Tibial nerve (tissue), 4 donors: ENCODE results near the gene PTPN3. TPM values are rescaled to one million over a fixed set of nuclear protein-coding genes. Genes with fewer than 3 reads are reported as not detected.

Experiments
- DNase-seq, 2 donors: peaks; one replicate each; pipeline ENCODE4 v3.0.0-alpha.2; 2019; ENCODE audit warnings: low spot score in 2 of 2
- H3K27ac ChIP-seq, 4 donors: fragments of 200-600 bp; sonication (generic) in 3 of 4; one replicate each; pipeline ENCODE4 v1.5.1; 2017 to 2019; ENCODE audit warnings: mild to moderate bottlenecking in 1 of 4
- H3K27me3 ChIP-seq, 2 donors: fragments of 200-600 bp; sonication (generic) in 1 of 2; one replicate each; pipeline versions ENCODE4 v1.5.1 to v1.6.0; 2017 to 2019
- H3K36me3 ChIP-seq, 3 donors: fragments of 200-600 bp; sonication (generic); one replicate each; pipeline ENCODE4 v1.5.1; 2018 to 2019
- H3K4me1 ChIP-seq, 4 donors: fragments of 200-600 bp; sonication (generic) in 3 of 4; one replicate each; pipeline ENCODE4 v1.5.1; 2017 to 2019
- H3K4me3 ChIP-seq, 4 donors: fragments of 200-600 bp; sonication (generic) in 3 of 4; one replicate each; pipeline ENCODE4 v1.5.1; 2017 to 2019; ENCODE audit warnings: mild to moderate bottlenecking in 1 of 4, moderate library complexity in 1 of 4
- H3K9me3 ChIP-seq, 4 donors: fragments of 200-600 bp; sonication (generic) in 3 of 4; one replicate each; pipeline ENCODE4 v1.5.1; 2017 to 2019
- EP300 ChIP-seq, 2 donors: sonication (generic); formaldehyde crosslinking; IDR thresholded peaks; one replicate each; pipeline ENCODE4 v1.6.1; 2017; ENCODE audit warnings: antibody characterized with exemption in 2 of 2, mild to moderate bottlenecking in 1 of 2
- POLR2A ChIP-seq, 2 donors: fragments of 450-650 bp; IDR thresholded peaks; one replicate each; pipeline ENCODE4 v1.6.1; 2017; ENCODE audit warnings: antibody characterized with exemption in 2 of 2, mild to moderate bottlenecking in 2 of 2, moderate library complexity in 2 of 2
- WGBS, 2 donors: methylation state at CpG; one replicate each; pipeline ENCODE4 v1.1.5; 2018; 5-methylcytosine and 5-hydroxymethylcytosine counted together
- total RNA-seq, 4 donors: library from RNA; depleted of rRNA; stranded (reverse); fragments of >200 nt; gene quantifications; one replicate each; pipeline ENCODE4 v1.1.0, GENCODE V29; 2016
- TF ChIP-seq, protein P1 (sequence below), 5 experiments: fragments of 200-600 bp in 3 of 5; fragments of 450-650 bp in 2 of 5; sonication (generic) in 3 of 5; IDR thresholded peaks; one replicate each; pipeline ENCODE4 v1.5.1; 2016 to 2019; ENCODE audit warnings: antibody characterized with exemption in 5 of 5, mild to moderate bottlenecking in 3 of 5, moderate library complexity in 2 of 5

The PTPN3 gene
- total RNA-seq, 4 donors from 2014 or later = 1.3 to 3.3 (median 1.8) TPM

DNA sequence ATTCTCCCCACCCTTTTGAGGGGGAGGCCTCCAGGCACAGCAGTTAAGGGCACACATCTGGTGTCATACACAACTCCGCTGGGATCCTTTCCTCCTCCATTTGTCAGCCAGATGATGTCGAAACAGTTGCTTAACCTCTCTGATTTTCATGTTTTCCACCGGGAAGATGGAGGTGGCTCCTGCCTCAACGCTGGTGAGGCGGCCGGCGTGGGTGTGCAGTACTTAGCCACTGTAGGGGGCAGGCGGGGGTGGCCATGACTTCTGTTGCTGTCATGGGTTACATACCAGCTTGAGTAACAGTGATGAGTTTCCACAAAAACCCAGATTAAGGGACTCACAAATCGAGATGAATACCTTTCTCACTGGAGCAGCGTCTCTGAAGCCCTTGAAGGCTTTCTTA, 114.2 kb downstream of the PTPN3 start:
- H3K4me1 ChIP-seq = no peaks in the 10 kb centered on the region
- TF ChIP-seq EP300 (IDR thresholded peaks at IDR 0.05) = no peak
- TF ChIP-seq, protein P1, sequence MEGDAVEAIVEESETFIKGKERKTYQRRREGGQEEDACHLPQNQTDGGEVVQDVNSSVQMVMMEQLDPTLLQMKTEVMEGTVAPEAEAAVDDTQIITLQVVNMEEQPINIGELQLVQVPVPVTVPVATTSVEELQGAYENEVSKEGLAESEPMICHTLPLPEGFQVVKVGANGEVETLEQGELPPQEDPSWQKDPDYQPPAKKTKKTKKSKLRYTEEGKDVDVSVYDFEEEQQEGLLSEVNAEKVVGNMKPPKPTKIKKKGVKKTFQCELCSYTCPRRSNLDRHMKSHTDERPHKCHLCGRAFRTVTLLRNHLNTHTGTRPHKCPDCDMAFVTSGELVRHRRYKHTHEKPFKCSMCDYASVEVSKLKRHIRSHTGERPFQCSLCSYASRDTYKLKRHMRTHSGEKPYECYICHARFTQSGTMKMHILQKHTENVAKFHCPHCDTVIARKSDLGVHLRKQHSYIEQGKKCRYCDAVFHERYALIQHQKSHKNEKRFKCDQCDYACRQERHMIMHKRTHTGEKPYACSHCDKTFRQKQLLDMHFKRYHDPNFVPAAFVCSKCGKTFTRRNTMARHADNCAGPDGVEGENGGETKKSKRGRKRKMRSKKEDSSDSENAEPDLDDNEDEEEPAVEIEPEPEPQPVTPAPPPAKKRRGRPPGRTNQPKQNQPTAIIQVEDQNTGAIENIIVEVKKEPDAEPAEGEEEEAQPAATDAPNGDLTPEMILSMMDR (IDR thresholded peaks at IDR 0.05) = no peak
- TF ChIP-seq POLR2A (IDR thresholded peaks at IDR 0.05) = no peak
- no peaks in the 10 kb centered on the region for H3K9me3 ChIP-seq
- no peak overlapping the region for H3K27ac ChIP-seq
- WGBS, 2 donors = 87 to 94% methylated on average over 10 of the region's 10 CpGs
- H3K27me3 ChIP-seq = no peaks in the 10 kb centered on the region
- no peaks in the 10 kb centered on the region for H3K36me3 ChIP-seq
- DNase-seq = no peak
- H3K4me3 ChIP-seq = no peak overlapping the region

GRCh38 chr9:109383356-109383755, 114.8 kb downstream of the PTPN3 start:
- H3K36me3 ChIP-seq = no peaks in the 10 kb centered on the region

GRCh38 chr9:109382585-109382984, 115.5 kb downstream of the PTPN3 start:
- WGBS, 2 donors = 96% methylated on average over 3 of the region's 3 CpGs
- no peaks in the 10 kb centered on the region for H3K27me3 ChIP-seq

More at GRCh38 chr9:109383356-109383755, 114.8 kb downstream of the PTPN3 start:
- H3K27me3 ChIP-seq = no peaks in the 10 kb centered on the region
- WGBS, 2 donors = 90% methylated on average over 7 to 12 of the region's 15 CpGs
- no peaks in the 10 kb centered on the region for H3K9me3 ChIP-seq
- H3K27ac ChIP-seq = no peak overlapping the region
- H3K4me3 ChIP-seq = no peak overlapping the region
- no peaks in the 10 kb centered on the region for H3K4me1 ChIP-seq
- TF ChIP-seq EP300 (IDR thresholded peaks at IDR 0.05) = no peak
- TF ChIP-seq POLR2A (IDR thresholded peaks at IDR 0.05) = no peak
- TF ChIP-seq, protein P1 (IDR thresholded peaks at IDR 0.05) = no peak
- DNase-seq = no peak

DNA sequence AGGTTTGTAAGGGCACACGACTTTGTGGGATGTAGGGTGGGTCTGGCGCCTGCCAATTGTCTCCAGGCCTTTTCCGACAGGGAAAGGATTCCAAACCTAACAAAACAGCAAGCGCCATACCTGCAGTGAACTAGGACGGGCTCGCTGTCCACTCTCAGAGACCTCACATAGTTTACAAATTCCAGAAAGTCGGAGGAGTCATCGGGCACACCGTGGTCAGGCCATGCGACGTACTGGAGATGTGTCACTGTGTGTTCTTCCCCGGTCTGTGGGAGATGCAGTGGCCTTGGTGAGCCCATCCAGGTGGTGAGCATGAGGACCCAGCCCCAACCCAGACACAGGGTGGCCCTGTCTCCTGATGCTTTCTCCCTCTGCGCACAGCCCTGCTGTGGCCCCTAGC, 115.9 kb downstream of the PTPN3 start:
- DNase-seq = no peak
- Histone ChIP-seq H3K27ac (no peak overlapping the region), H3K27me3 (no peaks in the 10 kb centered on the region), H3K36me3 (no peaks in the 10 kb centered on the region), H3K4me3 (no peak overlapping the region), H3K9me3 (no peaks in the 10 kb centered on the region), H3K4me1 (no peaks in the 10 kb centered on the region)
- WGBS, 2 donors = 86 to 89% methylated on average over 13 of the region's 13 CpGs
- TF ChIP-seq EP300 (IDR thresholded peaks at IDR 0.05) (no peak), POLR2A (IDR thresholded peaks at IDR 0.05) (no peak)
- TF ChIP-seq, protein P1 (IDR thresholded peaks at IDR 0.05) = no peak

More at GRCh38 chr9:109382585-109382984, 115.5 kb downstream of the PTPN3 start:
- Histone ChIP-seq H3K4me1 (no peaks in the 10 kb centered on the region), H3K9me3 (no peaks in the 10 kb centered on the region), H3K36me3 (no peaks in the 10 kb centered on the region), H3K4me3 (no peak overlapping the region), H3K27ac (no peak overlapping the region)
- no peak for DNase-seq
- no peak for TF ChIP-seq EP300 (IDR thresholded peaks at IDR 0.05)
- TF ChIP-seq, protein P1 (IDR thresholded peaks at IDR 0.05) = no peak
- no peak for TF ChIP-seq POLR2A (IDR thresholded peaks at IDR 0.05)

DNA sequence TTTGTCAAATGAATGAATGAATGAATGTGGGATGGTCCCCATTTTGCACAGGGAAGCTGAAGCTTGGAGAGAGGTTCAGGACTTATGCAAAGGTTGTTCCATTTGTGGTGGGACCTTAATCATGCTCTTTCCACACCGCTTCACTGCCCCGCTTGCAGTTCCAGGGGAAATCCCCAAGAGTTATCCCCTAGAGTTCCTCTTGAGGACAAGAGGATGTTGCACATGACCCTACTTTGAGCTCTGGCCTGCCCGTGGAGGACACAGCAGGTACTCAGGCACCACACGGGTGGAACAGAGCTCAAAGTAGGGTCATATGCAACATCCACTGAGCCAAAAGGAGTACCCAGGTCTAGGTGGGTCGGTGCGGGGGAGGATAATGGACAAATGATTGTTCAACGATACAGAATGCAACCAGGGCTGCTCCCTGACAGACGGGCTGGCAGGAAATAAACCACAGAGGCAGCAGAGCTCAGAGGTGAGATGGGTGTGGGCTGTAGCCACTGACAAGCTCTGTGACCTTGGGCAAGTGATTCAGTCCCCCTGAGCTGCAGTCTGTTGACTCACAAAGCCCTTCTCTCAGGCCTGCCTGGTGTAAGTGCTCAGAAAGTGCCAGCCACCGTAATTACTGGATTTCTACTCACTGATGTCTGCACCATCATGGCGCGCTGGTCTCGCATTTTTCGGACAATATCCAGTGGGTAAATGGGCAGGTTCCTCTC, 116.9 kb downstream of the PTPN3 start:
- no peak for DNase-seq
- WGBS, 2 donors = 88 to 89% methylated on average over 13 of the region's 13 CpGs
- H3K4me1 ChIP-seq = no peaks in the 10 kb centered on the region
- no peaks in the 10 kb centered on the region for H3K36me3 ChIP-seq
- H3K27ac ChIP-seq = no peak overlapping the region
- no peak overlapping the region for H3K4me3 ChIP-seq
- TF ChIP-seq POLR2A (IDR thresholded peaks at IDR 0.05) (no peak), EP300 (IDR thresholded peaks at IDR 0.05) (no peak)
- TF ChIP-seq, protein P1 (IDR thresholded peaks at IDR 0.05) = no peak
- H3K9me3 ChIP-seq = no peaks in the 10 kb centered on the region
- no peaks in the 10 kb centered on the region for H3K27me3 ChIP-seq
